Retina (tissue), 1 donor: Measurements from ENCODE around the gene SORCS1.
A peak's percentile ranks its signal among the peaks of the same experiment; 100 is the strongest.

ENCODE experiments used
- DNase-seq: peaks from one replicate; pipeline ENCODE4 v3.0.0-alpha.2; 2016

The SORCS1 gene

GRCh38 chr10:107103174-107104025, 61.1 kb downstream of the SORCS1 start:
- peak; percentile 54 for DNase-seq

DNA sequence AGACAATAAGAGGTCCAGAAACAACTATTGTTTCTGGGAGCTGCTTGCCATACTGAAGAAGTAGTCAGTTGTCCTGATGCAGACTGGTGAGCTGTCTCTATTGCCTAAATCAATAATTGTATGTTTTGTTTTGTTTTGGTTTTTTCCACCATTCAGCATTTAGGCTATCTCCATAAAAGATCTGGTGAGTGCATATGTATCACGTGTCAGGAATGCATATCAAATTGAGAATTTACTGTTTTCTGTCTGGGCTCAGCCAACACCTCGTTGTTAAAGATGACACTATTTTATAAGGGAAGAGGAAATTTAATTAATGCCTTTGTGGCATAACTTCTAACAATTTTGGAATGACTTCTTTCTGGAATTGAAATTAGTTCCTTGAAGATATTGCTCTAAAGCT, 66.2 kb downstream of the SORCS1 start:
- DNase-seq: no peak

DNA sequence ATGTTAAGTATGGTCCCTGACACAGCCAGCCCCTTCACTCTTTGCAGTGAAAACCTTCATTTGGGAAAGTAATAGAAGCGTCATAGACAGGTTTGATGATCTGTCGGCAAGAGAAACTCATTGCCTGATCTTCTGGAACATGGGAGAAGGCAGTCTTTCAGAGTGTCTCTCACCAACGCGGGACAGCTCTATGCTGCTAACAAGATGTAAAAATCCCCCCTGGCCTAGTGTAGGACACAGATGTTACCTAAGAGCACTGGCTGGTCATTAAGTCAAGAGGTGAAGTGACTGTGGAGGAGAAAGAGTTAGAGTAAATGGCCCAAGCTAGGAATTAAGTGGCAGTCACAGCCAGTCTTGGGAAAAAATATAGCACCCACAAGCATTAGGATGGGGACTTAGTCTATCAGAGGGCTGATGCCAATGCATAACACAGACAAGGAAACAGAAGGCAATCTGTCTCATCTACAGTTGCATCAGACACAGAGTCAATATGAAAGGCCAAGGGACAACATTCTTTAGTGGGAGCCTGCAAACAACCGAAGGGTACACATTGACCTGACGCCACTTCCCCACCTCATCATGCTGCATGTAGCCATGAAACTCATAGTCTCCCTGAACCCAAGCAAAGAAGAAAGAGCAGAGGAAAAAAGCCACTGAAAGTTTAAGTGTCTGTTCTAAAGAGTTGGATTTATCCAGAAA, 69.5 kb downstream of the SORCS1 start:
- no peak for DNase-seq

GRCh38 chr10:107092321-107092720, 72.2 kb downstream of the SORCS1 start:
- DNase-seq: no peak

DNA sequence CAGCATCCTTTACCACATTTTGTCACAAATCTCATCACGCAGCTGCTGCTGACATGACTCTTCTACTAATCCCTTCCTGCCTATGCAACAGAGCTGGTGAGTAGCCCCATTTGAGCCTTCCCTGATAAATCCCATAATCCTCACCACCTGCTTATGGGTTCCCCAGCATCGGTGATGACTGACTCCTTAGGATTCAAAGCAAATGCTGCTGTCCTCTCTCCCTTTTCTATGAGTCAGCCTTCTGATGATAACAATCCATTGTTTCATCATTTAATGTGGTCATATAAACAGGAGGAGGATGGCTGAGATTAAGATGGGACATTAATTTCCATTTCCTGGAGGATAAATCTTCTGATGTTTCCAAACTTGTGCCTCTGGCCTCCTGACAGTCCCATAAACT, 73.4 kb downstream of the SORCS1 start:
- DNase-seq: no peak

- DNase-seq: no peak
Observed at GRCh38 chr10:107085665-107086525, 78.6 kb downstream of the SORCS1 start.

DNA sequence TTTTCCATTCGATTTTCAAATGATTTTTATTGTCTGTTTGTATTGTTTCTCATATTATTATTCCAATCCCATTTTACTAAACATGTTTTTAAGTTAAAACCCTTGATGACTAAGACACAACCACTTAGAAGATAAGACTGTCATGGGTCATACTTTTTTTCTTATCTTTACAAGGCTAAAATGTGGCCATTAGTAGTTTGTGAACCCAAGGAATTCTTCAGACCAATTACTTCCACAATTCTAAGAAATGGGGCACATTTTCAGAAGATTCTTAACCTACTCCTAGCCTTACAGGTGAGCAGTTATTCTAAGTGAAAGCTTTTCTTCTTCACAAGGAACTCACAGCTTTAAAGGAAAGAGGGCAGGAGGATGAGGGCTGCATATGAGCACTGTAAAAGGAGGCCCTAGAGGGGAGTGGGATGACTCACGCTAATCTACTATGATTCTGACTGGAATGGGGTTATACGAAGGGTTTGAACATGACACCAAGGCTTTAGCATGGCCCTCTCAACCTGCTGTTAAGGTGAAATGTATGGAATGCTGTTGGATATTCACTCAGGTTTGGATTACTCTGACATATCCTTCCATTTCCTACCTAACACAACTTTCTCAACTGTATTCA, 81.0 kb downstream of the SORCS1 start:
- no peak for DNase-seq

- DNase-seq: no peak
Observed at GRCh38 chr10:107081644-107082043, 82.9 kb downstream of the SORCS1 start.

DNA sequence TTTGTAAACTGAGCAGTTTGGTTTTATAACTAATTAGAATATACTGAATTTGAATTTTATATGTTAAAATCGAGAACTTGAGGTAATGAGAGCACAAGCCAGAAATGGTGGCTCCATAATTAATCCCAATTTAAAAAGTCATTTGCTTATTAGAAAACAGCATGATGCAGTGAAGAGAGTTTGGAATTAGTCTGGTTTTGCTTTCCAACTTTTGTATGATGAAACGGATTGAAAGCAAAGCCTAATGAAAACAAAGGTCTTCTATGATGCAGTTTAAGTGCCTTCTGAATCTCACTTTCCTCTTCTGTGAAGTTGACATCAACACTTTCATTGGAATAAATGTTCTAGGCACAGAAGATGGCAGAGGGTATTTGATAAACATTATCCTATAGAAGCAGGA, 89.4 kb downstream of the SORCS1 start:
- DNase-seq: no peak

- DNase-seq: peak; percentile 48
Observed at GRCh38 chr10:107072786-107073185, 91.7 kb downstream of the SORCS1 start.

- no peak for DNase-seq
Observed at GRCh38 chr10:107072028-107072427, 92.5 kb downstream of the SORCS1 start.

- no peak for DNase-seq
Observed at GRCh38 chr10:107071301-107071700, 93.2 kb downstream of the SORCS1 start.

DNA sequence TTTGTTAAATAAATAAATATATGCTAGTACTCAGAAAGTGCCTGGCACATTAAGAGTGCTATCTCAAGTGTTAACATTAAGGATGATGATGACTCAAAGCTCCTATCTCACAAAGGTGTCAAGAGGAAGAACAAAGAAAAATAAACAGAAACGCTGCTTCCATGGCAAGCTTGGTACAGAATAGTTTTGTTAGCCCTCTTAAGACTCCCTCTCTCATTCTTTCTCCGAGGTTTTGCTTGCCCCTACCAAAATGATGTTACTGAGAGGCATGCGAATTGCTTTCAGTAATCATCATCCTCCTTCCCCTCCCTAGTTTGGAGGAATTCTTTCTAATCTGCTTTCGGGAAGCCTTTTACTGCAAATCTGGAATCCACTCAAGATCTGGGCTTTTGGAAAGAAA, 96.7 kb downstream of the SORCS1 start:
- DNase-seq: no peak

GRCh38 chr10:107064075-107064474, 100.4 kb downstream of the SORCS1 start:
- DNase-seq: no peak

- DNase-seq: no peak
Observed at GRCh38 chr10:107059872-107060271, 104.6 kb downstream of the SORCS1 start.

GRCh38 chr10:107059068-107059804, 105.3 kb downstream of the SORCS1 start:
- DNase-seq: peak; percentile 41

DNA sequence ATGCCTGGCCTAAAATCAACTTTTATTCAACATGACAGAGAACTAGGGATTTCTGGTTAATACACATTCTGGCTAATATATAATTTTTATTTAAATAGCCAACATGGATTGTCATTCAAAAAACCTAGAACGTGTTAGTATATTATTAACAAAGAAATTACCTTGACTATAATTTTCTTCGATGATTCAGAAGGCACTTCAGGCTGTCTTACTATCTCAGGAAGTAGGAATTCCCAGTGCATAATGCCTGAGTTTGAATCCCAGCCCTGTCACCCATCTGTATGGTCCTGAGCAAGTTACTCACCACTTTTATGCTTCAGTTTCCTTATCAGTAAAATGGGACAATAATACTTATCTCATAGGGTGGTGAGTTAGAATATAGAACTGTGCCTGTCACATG, 106.2 kb downstream of the SORCS1 start:
- no peak for DNase-seq

DNA sequence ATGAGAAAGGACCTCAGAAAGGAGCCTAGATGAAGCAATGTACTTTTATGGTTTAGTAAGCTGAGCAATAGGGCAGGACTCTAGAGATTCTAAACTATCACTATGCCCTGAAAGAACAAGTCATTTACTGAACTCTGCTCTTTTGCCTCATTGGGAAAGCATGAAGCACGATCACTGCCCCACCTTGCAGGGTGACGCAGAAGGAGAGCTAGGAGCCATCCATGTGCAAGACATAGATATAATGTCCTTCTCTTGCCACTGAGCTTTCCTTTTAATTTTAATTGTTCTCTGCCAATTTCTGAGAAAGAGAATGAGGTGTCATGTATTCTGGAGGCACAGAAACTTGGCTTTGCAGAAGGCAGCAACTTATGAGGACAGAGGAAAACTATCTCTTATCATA, 108.3 kb downstream of the SORCS1 start:
- DNase-seq: no peak

- no peak for DNase-seq
Observed at GRCh38 chr10:107054469-107055156, 109.9 kb downstream of the SORCS1 start.

- DNase-seq: no peak
Observed at GRCh38 chr10:107051769-107052168, 112.7 kb downstream of the SORCS1 start.

- DNase-seq: no peak
Observed at GRCh38 chr10:107043461-107043860, 121.0 kb downstream of the SORCS1 start.
